PFSK-1 (cell line): Measurements from ENCODE around the gene IL18BP.

Source experiments
- FOXP2 ChIP-seq: optimal IDR thresholded peaks from 2 replicates; pipeline ENCODE3; 2011; ENCODE audit warnings: borderline replicate concordance, control low read depth, inconsistent platforms; ENCODE audit not compliant: insufficient read depth; ENCODE audit errors: extremely low read length, extremely low read depth
- POLR2AphosphoS5 ChIP-seq: IDR thresholded peaks from 2 replicates; pipeline ENCODE4 v1.6.1; 2012; ENCODE audit warnings: low read depth, mild to moderate bottlenecking, control low read depth, low read length, moderate library complexity
- SIN3A ChIP-seq: IDR thresholded peaks from 2 replicates; pipeline ENCODE4 v1.6.1; 2012; ENCODE audit warnings: mild to moderate bottlenecking, low read length, moderate library complexity, borderline replicate concordance; ENCODE audit not compliant: insufficient read depth
- TAF1 ChIP-seq: IDR thresholded peaks from 2 replicates; pipeline ENCODE4 v1.6.1; 2012; ENCODE audit warnings: low read length, control low read depth, borderline replicate concordance; ENCODE audit not compliant: insufficient read depth
- TF ChIP-seq, protein P1 (sequence below), 2 experiments: IDR thresholded peaks; 2 replicates each; pipeline versions ENCODE4 v1.6.1 to v1.8.0; 2011 to 2012; ENCODE audit warnings: low read depth in 2 of 2, low read length in 2 of 2, control low read depth in 1 of 2, inconsistent platforms in 1 of 2, mild to moderate bottlenecking in 1 of 2, moderate library complexity in 1 of 2; ENCODE audit not compliant: insufficient read depth in 1 of 2

The IL18BP gene

DNA sequence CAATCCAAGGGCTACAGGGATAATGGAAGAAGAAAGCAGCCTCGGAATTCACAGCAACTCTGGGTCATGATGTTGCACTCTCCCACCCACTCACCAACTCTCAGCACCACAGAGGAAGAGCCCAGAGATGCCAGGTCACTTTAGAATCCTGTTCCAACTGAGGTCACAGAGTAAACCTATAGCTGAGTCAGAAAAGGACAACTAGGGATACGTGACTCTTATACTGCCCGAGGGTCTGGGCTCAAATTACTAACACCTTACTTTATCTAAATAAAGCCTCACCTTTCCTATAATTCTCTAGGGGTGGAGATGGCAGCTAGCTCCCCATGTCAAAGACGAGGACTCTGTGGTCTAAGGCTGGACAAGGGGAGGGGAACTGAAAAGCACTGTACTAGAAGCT, 24.6 kb downstream of the IL18BP start:
- TF ChIP-seq POLR2AphosphoS5 (no peak), SIN3A (no peak), FOXP2 (no peak), TAF1 (no peak)
- TF ChIP-seq, protein P1, sequence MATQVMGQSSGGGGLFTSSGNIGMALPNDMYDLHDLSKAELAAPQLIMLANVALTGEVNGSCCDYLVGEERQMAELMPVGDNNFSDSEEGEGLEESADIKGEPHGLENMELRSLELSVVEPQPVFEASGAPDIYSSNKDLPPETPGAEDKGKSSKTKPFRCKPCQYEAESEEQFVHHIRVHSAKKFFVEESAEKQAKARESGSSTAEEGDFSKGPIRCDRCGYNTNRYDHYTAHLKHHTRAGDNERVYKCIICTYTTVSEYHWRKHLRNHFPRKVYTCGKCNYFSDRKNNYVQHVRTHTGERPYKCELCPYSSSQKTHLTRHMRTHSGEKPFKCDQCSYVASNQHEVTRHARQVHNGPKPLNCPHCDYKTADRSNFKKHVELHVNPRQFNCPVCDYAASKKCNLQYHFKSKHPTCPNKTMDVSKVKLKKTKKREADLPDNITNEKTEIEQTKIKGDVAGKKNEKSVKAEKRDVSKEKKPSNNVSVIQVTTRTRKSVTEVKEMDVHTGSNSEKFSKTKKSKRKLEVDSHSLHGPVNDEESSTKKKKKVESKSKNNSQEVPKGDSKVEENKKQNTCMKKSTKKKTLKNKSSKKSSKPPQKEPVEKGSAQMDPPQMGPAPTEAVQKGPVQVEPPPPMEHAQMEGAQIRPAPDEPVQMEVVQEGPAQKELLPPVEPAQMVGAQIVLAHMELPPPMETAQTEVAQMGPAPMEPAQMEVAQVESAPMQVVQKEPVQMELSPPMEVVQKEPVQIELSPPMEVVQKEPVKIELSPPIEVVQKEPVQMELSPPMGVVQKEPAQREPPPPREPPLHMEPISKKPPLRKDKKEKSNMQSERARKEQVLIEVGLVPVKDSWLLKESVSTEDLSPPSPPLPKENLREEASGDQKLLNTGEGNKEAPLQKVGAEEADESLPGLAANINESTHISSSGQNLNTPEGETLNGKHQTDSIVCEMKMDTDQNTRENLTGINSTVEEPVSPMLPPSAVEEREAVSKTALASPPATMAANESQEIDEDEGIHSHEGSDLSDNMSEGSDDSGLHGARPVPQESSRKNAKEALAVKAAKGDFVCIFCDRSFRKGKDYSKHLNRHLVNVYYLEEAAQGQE (IDR thresholded peaks at IDR 0.05; ENCODE audit: insufficient read depth in 1 of 2, low read depth in 2 of 2, low read length in 2 of 2) = no peak

DNA sequence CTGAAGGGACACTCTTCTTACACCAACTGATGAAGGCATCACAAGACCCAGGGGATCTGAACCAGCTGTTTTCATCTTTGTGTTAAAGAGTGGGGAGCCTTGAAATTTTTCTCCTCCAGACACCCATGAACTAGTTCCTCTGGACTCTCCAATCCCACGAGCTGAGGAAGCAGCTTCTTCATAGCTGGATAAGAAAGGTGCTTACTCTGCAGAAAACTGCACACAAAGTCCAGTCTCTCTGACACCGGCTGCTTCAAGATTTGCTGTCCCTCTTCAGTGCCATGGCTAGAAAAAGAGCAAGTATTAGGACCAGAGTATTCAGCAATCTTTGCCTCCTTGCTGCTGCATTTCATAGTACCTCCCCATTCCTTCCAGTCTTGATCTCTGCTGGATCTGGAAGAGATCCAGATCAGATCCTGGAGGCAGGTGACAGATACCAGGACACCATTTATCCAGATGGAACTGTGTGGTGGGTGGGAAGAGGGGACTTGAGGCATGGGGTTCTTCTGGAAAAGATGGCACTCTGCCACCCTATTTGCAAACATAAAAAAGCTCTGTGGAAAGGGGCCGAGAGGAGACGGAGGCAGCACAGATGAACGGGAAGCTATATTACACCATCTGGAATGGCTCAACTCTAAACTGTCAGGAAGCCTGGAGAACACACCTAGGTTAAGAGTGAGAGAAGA, 25.5 kb downstream of the IL18BP start:
- TF ChIP-seq SIN3A (no peak), FOXP2 (no peak), POLR2AphosphoS5 (no peak), TAF1 (no peak)
- TF ChIP-seq, protein P1 (IDR thresholded peaks at IDR 0.05; ENCODE audit: insufficient read depth in 1 of 2, low read depth in 2 of 2, low read length in 2 of 2) = no peak

GRCh38 chr11:72026090-72026489, 27.4 kb downstream of the IL18BP start:
- TF ChIP-seq FOXP2 (no peak), SIN3A (no peak), POLR2AphosphoS5 (no peak), TAF1 (no peak)
- TF ChIP-seq, protein P1 (IDR thresholded peaks at IDR 0.05; ENCODE audit: insufficient read depth in 1 of 2, low read depth in 2 of 2, low read length in 2 of 2) = no peak

DNA sequence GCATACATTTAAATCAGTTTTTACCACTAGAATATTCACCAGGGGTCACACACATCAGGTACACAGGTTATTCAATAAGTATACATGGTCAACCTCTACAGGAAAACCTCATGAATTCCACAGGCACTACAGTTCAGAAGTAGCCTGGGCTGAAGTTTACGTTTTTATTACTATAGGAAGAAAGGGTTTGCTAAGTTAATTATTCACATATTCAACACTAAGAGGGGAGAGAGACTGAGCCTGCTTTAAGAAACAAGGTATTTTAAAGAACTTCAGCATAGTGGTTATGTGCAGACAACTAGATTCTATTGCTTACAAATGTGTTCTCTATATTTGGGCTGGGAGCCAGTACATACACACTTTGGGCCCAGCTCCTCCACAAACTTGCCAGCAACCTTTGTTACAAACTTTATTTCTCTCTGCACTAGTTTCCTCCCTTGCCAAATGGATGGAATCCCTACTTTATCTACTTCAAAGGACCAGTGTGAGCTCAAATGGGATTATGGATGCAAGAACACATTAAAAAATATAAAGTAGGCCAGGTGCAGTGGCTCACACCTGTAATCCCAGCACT, 31.9 kb downstream of the IL18BP start:
- TF ChIP-seq TAF1 (no peak), FOXP2 (no peak), SIN3A (no peak), POLR2AphosphoS5 (no peak)
- TF ChIP-seq, protein P1 (IDR thresholded peaks at IDR 0.05; ENCODE audit: insufficient read depth in 1 of 2, low read depth in 2 of 2, low read length in 2 of 2) = no peak
